Right atrium auricular region (tissue), 2 donors: ENCODE measurements around the gene PHKA2. TPM values are rescaled to one million over a fixed set of nuclear protein-coding genes. Genes with fewer than 3 reads are reported as not detected.

Experiments
- DNase-seq: peaks from one replicate; pipeline ENCODE4 v3.0.0-alpha.2; 2019; ENCODE audit warnings: low spot score
- H3K27ac ChIP-seq, 2 donors: fragments of 200-600 bp; sonication (generic); 1 replicate in 1 of 2; 2 replicates in 1 of 2; pipeline ENCODE4 v1.5.1; 2016 to 2019
- H3K27me3 ChIP-seq, 2 donors: fragments of 200-600 bp; sonication (generic); one replicate each; pipeline versions ENCODE4 v1.5.1 to v1.6.0; 2017 to 2019
- H3K36me3 ChIP-seq: fragments of 200-600 bp; sonication (generic); one replicate; pipeline ENCODE4 v1.5.1; 2016
- H3K4me1 ChIP-seq, 2 donors: fragments of 200-600 bp; sonication (generic); one replicate each; pipeline versions ENCODE4 v1.5.1 to v1.6.0; 2017 to 2019
- H3K4me3 ChIP-seq, 2 donors: fragments of 200-600 bp; sonication (generic); 1 replicate in 1 of 2; 2 replicates in 1 of 2; pipeline ENCODE4 v1.5.1; 2017 to 2019; ENCODE audit warnings: mild to moderate bottlenecking in 1 of 2, moderate library complexity in 1 of 2
- H3K9me3 ChIP-seq, 2 donors: fragments of 200-600 bp; sonication (generic); one replicate each; pipeline ENCODE4 v1.5.1; 2019
- CTCF ChIP-seq, 2 donors: fragments of 200-600 bp; sonication (generic); IDR thresholded peaks; one replicate each; pipeline ENCODE4 v1.5.1; 2019; ENCODE audit warnings: antibody characterized with exemption in 2 of 2
- total RNA-seq, 2 donors: library from RNA; depleted of rRNA; stranded (reverse); fragments of >200 nt; gene quantifications; one replicate each; pipeline ENCODE4 v1.1.0, GENCODE V29; 2016

The PHKA2 gene
- total RNA-seq, 2 donors from 2014 or later: 13.5 to 28.7 TPM

GRCh38 chrX:18945483-18945882, 38.4 kb downstream of the PHKA2 start:
- Histone ChIP-seq H3K9me3 (no peaks in the 10 kb centered on the region), H3K4me1 (no peaks in the 10 kb centered on the region), H3K36me3 (peaks cover 6% of the 10 kb centered on the region), H3K4me3 (no peak overlapping the region), H3K27ac (no peak overlapping the region), H3K27me3 (no peaks in the 10 kb centered on the region)
- TF ChIP-seq CTCF (IDR thresholded peaks at IDR 0.05): no peak
- no peak for DNase-seq

- Histone ChIP-seq H3K27me3 (no peaks in the 10 kb centered on the region), H3K4me3 (no peak overlapping the region), H3K4me1 (no peaks in the 10 kb centered on the region), H3K36me3 (peaks cover 6% of the 10 kb centered on the region), H3K9me3 (no peaks in the 10 kb centered on the region), H3K27ac (no peak overlapping the region)
- no peak for TF ChIP-seq CTCF (IDR thresholded peaks at IDR 0.05)
- DNase-seq: no peak
These were observed 39.4 kb downstream of the PHKA2 start for GRCh38 chrX:18944482-18944881.

GRCh38 chrX:18941896-18942295, 42.0 kb downstream of the PHKA2 start:
- no peaks in the 10 kb centered on the region for H3K4me1 ChIP-seq
- H3K36me3 ChIP-seq: peaks cover 6% of the 10 kb centered on the region
- no peak overlapping the region for H3K4me3 ChIP-seq
- no peak overlapping the region for H3K27ac ChIP-seq
- DNase-seq: no peak
- no peak for TF ChIP-seq CTCF (IDR thresholded peaks at IDR 0.05)
- H3K9me3 ChIP-seq: no peaks in the 10 kb centered on the region
- no peaks in the 10 kb centered on the region for H3K27me3 ChIP-seq

GRCh38 chrX:18938710-18939109, 45.2 kb downstream of the PHKA2 start:
- TF ChIP-seq CTCF (IDR thresholded peaks at IDR 0.05): no peak
- H3K36me3 ChIP-seq: peaks cover 4% of the 10 kb centered on the region
- DNase-seq: no peak
- H3K4me1 ChIP-seq: no peaks in the 10 kb centered on the region
- no peak overlapping the region for H3K27ac ChIP-seq
- H3K27me3 ChIP-seq: no peaks in the 10 kb centered on the region
- no peaks in the 10 kb centered on the region for H3K9me3 ChIP-seq
- no peak overlapping the region for H3K4me3 ChIP-seq

- Histone ChIP-seq H3K36me3 (no peaks in the 10 kb centered on the region), H3K9me3 (no peaks in the 10 kb centered on the region), H3K27me3 (no peaks in the 10 kb centered on the region), H3K27ac (no peak overlapping the region), H3K4me1 (no peaks in the 10 kb centered on the region), H3K4me3 (no peak overlapping the region)
- TF ChIP-seq CTCF (IDR thresholded peaks at IDR 0.05): no peak
- no peak for DNase-seq
These were observed 46.7 kb downstream of the PHKA2 start for GRCh38 chrX:18937173-18937572.

- no peaks in the 10 kb centered on the region for H3K36me3 ChIP-seq
- no peaks in the 10 kb centered on the region for H3K27me3 ChIP-seq
- no peak overlapping the region for H3K27ac ChIP-seq
- no peaks in the 10 kb centered on the region for H3K9me3 ChIP-seq
- no peaks in the 10 kb centered on the region for H3K4me1 ChIP-seq
- TF ChIP-seq CTCF (IDR thresholded peaks at IDR 0.05): no peak
- H3K4me3 ChIP-seq: no peak overlapping the region
- no peak for DNase-seq
These were observed 48.0 kb downstream of the PHKA2 start for GRCh38 chrX:18935893-18936292.
